Ureter (tissue), 1 donor: Measurements from ENCODE around the gene GPR137. TPM values are rescaled to one million over a fixed set of nuclear protein-coding genes. Genes with fewer than 3 reads are reported as not detected.

Experiments
- DNase-seq: peaks from one replicate; pipeline ENCODE4 v3.0.0-alpha.2; 2020; ENCODE audit warnings: low spot score
- total RNA-seq: library from RNA; stranded (reverse); gene quantifications from one replicate; pipeline ENCODE4 v1.2.4, GENCODE V29; 2023
- donor health status: DM: yes; HTN: yes; CAD: no.

GPR137 gene
- total RNA-seq, 1 donor from 2014 or later: 31.0 TPM

DNA sequence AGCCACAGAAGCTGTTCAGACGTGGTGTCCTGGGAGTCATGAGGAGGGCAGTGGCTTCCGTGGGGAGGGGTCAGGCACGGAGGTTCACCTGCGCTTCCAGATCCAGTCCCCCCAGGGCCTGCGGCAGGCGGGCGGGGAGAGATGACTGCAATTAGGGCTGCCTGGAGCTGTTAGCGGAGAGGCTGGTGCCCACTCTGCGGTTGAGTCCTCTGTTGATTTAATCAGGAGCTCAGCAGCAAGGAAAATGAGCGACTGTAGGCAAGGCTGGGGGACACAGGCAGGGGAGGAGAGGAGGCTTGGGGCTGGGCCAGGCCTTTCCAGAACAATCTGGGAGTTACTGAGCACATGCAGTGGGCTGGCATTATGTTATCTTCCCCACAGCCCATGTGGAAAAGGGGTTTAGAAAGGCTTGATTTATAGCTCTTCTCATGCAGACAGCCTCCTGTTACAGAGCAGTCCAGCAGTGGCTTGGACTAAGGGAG, 21.2 kb upstream of the GPR137 start:
- DNase-seq: no peak

DNA sequence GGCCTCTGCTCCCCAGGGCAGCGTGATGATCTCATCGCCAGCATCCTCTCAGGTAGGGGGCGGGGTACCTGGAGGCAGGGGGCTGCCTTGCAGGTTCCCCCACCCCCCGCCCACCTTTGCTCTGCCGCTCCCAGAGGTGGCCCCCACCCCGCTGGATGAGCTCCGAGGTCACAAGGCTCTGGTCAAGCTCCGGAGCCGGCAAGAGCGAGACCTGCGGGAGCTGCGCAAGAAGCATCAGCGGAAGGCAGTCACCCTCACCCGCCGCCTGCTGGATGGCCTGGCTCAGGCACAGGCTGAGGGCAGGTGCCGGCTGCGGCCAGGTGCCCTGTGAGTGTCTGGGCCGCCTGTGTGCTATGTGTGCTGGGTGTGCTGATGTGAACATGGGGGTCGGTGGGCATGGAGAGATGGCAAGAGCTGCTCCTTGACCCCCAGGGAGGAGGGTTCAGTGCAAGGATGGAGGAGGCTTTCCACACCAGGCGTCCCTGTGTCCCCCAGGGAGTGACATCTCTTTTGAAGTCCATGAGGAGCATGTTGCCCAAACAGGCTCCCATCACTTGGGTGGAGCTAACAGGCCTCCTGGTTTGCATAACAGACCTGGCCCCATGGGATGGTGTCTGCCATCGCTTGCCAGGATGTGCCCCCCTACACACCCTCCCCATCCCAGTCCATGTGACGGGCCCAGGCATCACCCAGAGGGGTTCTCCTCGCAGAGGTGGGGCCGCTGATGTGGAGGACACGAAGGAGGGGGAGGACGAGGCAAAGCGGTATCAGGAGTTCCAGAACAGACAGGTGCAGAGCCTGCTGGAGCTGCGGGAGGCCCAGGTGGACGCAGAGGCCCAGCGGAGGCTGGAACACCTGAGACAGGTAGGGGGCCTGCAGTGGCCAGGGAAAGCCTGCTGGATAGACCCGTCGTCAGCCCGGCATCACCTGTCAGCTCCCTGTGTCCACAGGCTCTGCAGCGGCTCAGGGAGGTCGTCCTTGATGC, 20.2 kb upstream of the GPR137 start:
- DNase-seq: no peak

DNA sequence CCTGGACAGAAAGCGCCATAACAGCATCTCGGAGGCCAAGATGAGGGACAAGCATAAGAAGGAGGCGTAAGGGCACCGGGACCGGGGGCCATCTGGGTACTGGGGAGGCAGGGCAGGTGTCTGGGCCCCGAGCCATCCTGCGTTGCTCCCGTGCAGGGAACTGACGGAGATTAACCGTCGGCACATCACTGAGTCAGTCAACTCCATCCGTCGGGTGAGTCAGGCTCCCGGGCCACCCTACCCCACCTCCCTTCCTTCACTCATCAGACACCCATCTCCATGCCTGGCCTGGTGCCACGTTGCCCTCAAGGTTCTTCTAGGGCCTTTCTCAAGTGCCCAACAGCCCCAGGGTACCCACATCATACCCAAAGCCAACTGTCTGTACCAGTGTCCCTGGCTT, 19.3 kb upstream of the GPR137 start:
- DNase-seq: no peak

DNA sequence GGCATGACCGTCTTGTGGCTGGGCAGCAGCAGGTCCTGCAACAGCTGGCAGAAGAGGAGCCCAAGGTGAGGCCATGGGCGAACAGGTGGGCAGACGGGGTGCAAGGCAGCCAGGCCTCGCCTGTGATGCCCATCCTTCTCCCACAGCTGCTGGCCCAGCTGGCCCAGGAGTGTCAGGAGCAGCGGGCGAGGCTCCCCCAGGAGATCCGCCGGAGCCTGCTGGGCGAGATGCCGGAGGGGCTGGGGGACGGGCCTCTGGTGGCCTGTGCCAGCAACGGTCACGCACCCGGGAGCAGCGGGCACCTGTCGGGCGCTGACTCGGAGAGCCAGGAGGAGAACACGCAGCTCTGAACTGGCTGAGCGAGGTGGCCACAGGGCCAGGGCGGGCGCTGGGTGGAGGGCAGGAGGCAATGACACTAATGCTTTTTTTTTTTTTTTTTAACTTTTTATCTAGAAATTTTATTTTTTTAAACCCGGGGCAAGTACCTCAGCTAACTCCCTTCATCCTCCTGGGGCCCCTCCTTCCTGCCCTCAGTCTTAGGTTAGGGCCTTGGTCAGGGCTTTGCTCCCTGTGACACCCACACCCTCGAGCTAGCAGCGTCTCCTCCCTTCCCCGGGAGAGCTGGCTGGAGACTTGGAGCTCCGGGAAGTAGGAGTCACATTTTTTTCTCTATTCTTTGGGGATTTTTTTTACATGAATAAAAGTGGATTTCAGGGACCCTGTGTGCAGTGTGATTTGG, 18.3 kb upstream of the GPR137 start:
- no peak for DNase-seq

DNA sequence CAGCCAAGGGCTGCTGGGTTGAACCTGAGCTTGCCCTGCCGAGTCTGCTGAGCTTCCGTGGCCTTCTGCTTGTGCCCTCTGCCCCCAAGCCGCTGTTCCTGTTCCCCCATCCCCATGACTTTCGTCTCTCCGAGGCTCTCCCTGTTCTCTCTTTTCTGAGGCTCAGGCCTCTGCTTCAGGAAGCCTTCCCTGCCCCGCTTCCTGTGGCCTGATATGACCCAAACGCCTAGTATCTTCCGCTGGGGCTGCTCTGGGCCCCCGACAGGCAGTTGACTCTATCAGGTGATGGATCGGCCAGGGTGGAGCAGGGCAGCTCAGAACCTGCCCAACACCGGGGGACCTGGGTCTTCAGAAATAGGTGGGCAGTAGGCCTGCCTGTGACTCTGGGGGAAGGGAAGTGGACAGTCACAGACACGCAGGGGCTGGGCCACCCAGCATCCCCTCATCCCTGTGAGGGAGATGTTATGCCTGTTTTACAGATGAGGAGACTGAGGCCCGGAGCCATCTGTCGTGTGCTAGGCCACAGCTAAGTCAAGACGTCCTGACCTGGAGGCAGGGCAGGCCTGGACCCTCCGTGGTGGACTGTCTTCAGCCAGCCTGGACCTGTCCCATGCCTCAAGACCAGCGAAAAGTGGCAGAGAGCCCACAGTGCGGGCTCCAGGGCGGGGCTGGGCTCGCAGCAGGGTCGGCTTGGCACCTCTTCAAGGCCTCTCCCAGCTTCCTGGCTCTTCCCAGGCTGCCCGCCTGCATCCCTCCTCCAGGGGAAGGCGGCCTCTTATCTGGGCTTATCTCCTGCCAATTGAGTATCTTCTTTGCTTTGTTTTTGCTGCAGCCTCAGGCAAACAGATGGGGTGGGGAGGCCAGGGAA, 17.4 kb upstream of the GPR137 start:
- peak; percentile 79 for DNase-seq

DNA sequence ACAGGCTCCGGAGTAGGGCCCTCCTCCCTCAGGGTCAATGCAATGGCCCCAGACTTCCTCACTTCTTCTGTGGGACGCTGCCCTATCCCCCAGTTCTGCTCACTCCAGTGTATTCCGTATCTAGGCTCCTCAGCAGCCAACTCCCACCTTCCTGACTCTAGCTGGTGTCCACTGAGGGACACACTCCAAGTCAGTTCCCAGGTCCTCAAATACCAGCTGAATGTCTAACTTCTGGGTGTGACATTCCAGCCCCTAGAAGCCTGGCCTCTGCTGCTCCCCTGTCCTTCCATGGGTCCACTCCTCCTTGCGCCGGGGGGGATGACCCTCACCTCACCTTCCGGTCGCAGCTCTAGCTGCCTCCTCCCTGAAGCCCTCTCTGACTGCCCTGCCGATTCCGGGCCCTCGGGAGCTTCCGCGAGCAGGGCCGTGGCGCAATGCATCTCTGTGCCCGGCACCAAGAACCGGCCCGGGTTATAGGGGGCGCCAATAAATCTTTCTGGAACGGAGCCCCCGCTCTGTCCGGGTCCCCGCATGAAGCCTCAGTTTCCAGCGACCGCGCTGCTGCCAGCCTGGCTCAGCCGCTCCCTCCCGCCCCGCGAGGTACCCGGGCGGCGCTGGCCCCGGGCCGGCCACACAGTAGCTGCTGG, 16.6 kb upstream of the GPR137 start:
- no peak for DNase-seq

DNA sequence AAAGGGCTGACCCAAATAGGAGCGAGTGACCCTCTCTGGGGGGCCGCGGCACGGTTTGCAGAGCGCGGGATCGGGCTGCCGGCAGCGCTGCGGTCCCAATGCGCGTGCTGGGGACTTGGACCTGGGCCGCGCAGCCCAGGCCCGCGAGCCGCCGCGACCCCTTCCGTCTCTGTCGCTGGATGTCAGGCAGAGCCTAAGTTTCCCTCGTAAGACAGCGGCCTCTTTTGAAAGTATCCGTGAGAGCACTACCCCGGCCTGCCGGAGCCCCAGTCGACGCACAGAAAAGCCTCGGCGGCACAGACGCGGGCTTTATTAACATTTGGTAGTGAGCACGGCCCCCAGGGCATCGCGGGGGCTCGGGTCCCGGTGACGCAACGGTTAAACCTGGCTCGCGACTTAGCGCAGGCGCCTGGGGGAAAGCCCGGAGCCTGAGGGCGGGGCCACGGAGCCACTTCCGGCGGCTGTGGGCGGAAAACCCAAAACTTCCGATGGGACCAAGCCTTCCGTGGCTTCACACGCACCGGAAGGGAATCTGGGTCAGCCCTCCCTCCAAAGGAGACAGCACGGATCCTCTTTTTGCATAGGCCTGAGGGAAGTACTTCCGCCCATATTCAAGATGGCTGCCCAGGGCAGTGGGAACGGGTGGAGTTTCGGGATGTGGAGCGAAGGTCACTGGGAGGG, 16.0 kb upstream of the GPR137 start:
- DNase-seq: peak; percentile 98

DNA sequence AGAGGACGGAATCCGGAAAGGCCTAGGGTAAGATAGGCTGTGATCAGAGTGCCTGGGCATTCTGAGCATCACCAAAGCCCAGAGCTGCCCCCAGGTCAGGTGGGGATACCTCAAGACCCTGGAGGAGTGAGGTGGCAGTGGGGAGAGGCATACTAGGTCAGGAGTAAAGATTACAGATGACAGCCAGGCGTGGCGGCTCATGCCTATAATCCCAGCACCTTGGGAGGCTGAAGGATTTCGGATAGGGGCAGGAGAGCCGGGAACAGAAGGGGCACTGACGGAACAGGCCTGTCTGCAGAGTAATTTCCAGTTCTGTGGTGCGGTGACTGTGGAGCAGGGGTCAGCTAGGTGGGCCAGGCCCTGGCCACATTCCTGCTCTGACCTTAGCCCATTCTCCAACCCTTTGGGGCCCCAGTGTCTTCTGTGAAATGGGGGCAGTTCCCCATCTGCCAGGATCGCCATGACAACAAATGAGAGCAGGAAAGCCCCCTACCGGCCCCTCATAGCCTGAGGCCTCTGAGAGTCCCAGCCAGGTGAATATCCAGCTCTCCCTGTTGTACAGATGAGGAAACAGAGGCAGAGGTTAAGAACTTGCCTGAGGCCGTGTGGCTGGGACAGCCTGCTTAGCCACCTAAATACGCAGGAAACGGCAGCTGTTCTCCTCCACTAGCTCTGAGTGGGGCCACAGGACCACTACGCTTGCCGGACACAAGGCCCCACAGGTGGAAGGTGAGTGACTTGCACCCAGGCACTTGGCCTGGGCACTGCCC, 10.4 kb upstream of the GPR137 start:
- no peak for DNase-seq

DNA sequence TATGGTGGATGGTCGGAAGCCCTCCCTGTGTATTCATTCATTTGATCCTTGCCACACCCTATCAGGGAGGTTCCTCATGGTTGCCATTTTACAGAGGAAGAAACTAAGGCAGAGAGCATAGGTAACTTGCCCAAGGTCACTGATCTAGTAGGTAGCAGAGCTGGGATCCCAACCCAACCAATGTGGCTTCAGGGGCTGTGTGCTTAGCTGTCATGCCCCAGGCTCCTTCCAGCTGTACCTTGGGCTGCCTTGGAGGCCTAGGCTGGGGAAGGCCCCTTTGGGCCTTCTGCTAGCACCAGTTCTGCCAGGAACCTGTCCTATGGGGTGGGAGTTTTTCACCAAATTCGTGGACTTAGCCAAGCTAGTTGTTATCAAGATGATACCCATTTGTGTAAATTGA, 9.8 kb upstream of the GPR137 start:
- no peak for DNase-seq

DNA sequence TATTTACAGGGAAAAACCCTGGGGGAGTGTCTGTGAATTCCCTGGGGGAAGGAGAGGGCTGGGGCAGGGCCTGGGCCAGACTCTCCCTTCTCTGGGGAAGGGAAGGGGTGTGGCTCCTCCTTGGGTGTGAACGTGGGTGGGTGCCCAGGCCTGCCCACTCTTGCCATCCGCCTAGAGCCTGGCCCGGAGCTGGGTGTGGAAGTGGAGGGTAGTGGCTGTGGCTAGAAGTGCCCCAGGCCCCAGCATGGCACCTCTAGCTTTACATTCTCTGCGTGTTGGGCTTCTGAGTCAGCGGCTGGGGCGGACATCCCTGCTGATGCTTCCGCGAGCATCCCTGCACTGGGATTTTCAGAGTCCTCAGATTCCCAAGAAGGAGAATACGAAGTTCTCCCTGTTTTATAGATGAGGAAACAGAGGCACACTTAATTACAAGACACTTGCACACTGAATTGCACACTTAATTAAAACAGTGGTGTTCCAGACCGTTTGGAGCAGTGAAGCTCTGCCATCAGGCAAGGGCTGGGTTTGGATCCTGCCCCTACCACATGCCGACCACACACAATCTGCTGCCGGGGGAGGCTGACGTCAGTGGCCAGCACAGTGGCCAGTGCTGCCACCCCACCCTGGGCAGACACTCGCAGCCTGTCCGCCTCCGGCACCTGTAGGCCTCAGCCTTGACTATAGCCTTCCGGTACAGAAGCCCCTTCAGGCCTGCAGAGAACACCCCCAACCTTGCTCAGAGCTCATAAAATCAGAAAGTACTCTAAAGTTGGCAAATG, 8.8 kb upstream of the GPR137 start:
- peak; percentile 78 for DNase-seq

DNA sequence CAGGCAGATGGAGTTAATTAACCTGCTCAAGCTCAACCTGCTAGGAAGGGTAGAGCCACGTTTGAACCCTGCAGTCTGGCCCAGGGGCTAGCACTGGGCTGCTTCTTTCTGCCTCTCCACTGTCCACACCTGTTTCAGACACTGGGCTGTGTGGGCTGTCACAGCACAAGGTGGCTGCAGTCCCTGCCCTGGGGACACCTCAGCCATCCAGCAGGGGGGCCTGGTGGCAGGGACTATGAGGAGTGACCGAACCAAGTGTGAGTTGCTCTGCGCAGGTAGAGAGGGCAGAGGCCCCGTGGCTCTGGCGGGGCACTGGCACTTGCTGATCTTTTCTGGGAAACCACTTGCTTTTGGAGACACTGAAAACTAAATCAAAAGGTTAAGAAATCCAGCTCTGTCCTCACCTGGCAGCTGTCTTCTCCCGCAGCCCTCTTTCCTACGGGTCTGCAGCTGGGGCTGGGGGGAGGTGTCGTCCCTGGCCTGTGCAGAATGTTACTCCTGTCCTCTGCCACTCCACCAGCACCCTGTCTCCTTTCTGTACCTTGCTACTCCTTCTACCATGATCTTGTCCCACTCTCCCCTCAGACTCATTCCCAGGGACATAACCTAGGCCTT, 7.0 kb upstream of the GPR137 start:
- DNase-seq: no peak

DNA sequence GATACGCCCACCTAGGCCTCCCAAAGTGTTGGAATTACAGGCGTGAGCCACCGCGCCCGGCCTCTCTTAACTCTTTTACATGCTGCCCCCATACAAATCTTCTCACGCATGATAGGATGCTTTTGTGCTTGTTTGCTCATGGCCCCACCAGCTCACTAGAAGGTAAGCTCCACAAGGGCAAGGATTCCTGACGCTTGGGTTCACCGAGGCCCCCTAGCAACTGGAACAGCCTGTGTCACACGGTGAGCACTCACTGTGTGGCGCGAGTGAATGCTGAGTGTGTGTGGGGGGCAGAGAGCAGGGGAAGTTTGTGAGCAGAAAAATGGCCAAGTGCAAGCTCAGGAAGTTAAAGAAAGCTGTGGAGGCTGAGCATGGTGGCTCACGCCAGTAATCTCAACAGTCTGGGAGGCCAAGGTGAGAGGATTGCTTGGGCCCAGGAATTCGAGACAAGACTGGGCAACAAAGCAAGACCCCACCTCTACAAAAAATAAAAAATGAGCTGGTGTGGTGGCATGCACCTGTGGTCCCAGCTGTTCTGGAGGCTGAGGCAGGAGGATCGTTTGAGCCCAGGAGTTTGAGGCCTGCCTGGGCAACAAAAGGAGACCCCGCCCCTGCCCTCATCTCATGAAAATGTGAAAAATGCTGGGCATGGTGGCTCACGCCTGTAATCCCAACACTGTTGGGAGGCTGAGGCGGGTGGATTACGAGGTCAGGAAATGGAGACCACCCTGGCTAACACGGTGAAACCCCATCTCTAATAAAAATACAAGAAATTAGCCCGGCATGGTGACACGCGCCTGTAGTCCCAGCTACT, 3.5 kb upstream of the GPR137 start:
- DNase-seq: no peak

DNA sequence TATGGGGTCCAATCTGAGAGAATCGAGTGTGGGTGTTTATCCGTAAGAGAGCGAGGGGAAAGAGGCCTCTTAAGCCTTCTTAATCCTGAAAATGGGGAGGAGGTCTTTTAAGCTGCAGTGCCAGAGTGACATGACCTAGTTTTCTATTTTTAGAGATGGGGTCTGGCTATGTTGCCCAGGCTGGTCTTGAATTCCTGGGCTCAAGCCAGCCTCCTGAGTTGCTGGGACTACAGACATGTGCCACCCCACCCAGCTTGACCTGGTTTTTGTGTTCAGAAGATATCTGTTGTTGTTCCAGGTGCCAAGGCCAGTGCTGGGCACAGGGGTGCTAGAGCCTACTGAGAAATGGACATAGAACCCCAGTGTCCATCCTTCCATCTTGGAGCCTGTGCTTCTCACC, 2.6 kb upstream of the GPR137 start:
- no peak for DNase-seq

DNA sequence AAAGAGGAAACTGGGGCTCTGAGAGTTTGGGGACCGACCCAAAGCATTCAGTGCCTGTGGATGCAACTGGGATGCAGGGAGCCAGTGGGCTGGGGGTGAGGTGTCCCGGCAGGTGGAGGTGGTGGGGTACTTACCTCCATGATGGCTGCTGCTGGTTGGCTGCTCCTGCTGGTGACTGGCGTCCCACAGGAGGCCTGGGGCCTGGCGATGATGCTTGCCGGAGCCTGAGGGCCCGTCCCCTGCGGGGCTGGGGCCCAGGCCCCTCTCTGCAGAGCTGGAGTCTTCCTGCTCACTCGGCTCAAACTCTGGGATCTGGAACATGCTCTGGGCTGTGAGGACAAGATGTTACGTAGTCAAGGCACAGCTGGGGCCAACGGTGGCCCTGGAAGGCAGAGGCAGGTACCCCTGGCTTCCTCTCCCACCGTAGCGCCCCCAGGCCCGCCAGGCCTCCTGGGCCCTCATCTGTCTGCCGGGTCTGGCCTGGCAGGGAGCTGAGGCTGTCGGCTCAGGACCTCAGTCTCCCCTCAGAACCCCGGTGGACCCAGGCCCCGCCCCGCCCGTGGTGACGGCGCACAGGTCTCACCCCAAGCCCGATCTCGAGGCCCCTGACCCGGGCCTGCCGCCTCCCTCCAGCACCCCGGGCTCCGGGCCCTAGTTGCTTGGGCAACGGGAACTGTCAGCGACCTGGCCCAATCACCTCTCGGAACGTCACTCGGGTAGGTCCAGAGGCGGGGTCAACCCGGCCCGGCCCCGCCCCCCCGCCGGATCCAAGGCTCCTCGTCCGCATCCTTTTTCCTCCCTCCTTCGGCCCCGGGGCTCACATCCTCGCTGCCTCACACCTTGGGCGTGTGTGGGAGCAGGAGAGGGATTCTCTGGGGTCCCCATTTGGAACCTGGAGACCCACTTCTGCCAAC, 1.3 kb upstream of the GPR137 start, which contains the start of gene BAD:
Gene BAD (minus strand): TSS at position 618 of the 914 bp plus-strand sequence. CDS start 297 bp downstream, at position 321.
- peak; percentile 97 for DNase-seq

DNA sequence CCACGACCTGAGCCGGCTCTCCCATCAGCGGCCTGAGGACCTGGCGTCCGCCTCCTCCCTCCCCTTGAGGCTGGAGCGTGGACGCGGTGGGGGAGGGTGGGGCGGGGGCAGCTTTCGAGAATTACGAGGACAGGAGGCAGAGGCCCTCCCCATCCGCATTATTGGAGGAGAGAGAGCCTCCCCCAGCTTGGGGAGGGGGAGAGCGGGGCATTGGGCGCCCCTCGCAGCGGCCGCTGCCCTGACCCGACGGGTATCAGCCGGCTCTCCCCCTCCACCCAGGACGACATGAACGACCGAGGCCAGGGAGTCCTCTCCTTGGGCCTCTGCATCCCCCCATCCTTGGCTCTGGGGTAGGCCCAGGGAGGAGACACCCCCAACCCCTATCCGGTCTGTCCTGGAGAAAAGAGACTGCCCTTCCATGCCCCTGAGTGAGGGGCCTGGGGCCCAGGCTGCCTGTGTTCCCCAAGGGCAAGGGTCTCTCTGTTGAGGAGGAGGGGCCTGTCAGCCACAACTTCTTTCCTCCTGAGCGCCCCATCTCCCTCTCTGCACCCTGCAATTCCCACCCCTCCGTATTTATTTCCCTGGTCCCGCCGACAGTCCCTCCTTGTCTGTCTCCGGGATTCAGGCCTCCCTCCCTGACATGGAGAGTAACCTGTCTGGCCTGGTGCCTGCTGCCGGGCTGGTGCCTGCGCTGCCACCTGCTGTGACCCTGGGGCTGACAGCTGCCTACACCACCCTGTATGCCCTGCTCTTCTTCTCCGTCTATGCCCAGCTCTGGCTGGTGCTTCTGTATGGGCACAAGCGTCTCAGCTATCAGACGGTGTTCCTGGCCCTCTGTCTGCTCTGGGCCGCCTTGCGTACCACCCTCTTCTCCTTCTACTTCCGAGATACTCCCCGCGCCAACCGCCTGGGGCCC, 495 bp downstream of the GPR137 start:
- DNase-seq: no peak

DNA sequence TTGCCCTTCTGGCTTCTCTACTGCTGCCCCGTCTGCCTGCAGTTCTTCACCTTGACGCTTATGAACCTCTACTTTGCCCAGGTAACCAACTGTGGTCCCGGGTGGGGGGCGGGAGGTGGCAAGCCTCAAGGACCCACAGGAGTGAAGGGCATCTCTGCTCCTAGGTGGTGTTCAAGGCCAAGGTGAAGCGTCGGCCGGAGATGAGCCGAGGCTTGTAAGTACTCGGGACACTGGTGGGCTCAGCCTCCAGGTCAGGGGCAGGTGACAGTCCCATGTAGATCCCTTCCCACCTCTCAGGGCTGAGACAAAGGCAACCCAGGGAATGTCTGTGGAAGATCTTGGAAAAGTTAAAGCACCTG, 1.1 kb downstream of the GPR137 start:
- DNase-seq: no peak
